Heart right ventricle (tissue), 16 donors: Measurements from ENCODE around the gene RGS18. TPM values are rescaled to one million over a fixed set of nuclear protein-coding genes. Genes with fewer than 3 reads are reported as not detected.
A peak's percentile ranks its signal among the peaks of the same experiment; 100 is the strongest.

ENCODE experiments used
- ATAC-seq, 8 donors: fragments of 200-7000 bp; cut with Tn5 transposase; one replicate each; pipeline ENCODE4 v1.9.1; 2020; ENCODE audit warnings: mild to moderate bottlenecking in 8 of 8, moderate library complexity in 8 of 8, moderate number of reproducible peaks in 1 of 8
- DNase-seq, 2 donors: peaks; one replicate each; pipeline ENCODE4 v3.0.0-alpha.2; 2020
- H3K27ac ChIP-seq, 10 donors: fragments of 200-600 bp; sonication (generic) in 2 of 10; one replicate each; pipeline versions ENCODE4 v1.5.0 to v1.8.0; 2020 to 2022; ENCODE audit warnings: mild to moderate bottlenecking in 3 of 10
- H3K27me3 ChIP-seq, 7 donors: fragments of 200-600 bp; one replicate each; pipeline ENCODE4 v1.8.0; 2021 to 2022; ENCODE audit warnings: mild to moderate bottlenecking in 2 of 7
- H3K36me3 ChIP-seq, 9 donors: fragments of 200-600 bp; sonication (generic) in 1 of 9; one replicate each; pipeline versions ENCODE4 v1.5.0 to v1.8.0; 2020 to 2022; ENCODE audit warnings: mild to moderate bottlenecking in 2 of 9
- H3K4me1 ChIP-seq, 9 donors: fragments of 200-600 bp; sonication (generic) in 1 of 9; one replicate each; pipeline versions ENCODE4 v1.5.0 to v1.8.0; 2020 to 2022; ENCODE audit warnings: mild to moderate bottlenecking in 4 of 9
- H3K4me3 ChIP-seq, 10 donors: fragments of 200-600 bp; sonication (generic) in 2 of 10; one replicate each; pipeline versions ENCODE4 v1.5.0 to v1.8.0; 2020 to 2022; ENCODE audit warnings: mild to moderate bottlenecking in 7 of 10, moderate library complexity in 2 of 10
- H3K9me3 ChIP-seq, 11 donors: fragments of 200-600 bp in 10 of 11; sonication (generic) in 2 of 11; one replicate each; pipeline versions ENCODE4 v1.5.0 to v1.8.0; 2013 to 2022; ENCODE audit warnings: mild to moderate bottlenecking in 2 of 11, control low read depth in 1 of 11, moderate library complexity in 1 of 11
- CTCF ChIP-seq, 9 donors: fragments of 200-600 bp; sonication (generic) in 2 of 9; IDR thresholded peaks; one replicate each; pipeline versions ENCODE4 v1.5.0 to v1.8.0; 2021 to 2022; ENCODE audit warnings: antibody characterized with exemption in 9 of 9, mild to moderate bottlenecking in 5 of 9, moderate library complexity in 1 of 9
- WGBS, 2 donors: extraction: QIAGEN DNeasy Blood & Tissue Kit; methylation state at CpG; one replicate each; pipeline ENCODE4 v1.1.7; 2013; ENCODE audit warnings: inconsistent platforms in 1 of 2; 5-methylcytosine and 5-hydroxymethylcytosine counted together
- intact Hi-C, 10 donors: fragments of 100-400 bp; cut with DNase I; formaldehyde crosslinking; loops; one replicate each; pipeline versions ENCODE4 v1.11.1 to v1.14.2; 2022
- polyA plus RNA-seq, 2 donors: library from polyadenylated mRNA; stranded (reverse); fragments of 200-250 nt; gene quantifications; one replicate each; pipeline ENCODE4 v1.2.3, GENCODE V29; 2013
- total RNA-seq, 10 donors: library from RNA; stranded (reverse); fragmentation: NEBNext Ultra II Directional in 3 of 10; extraction: Animal tissue kit (Norgen Biotek cat#: 25700) in 3 of 10; gene quantifications; one replicate each; pipeline versions ENCODE4 v1.2.1 to v1.2.4, GENCODE V29; 2021 to 2023
- donor health status: Arrhythmogenic right ventricular cardiomyopathy.
- donor health status: ischemic (EF 13 %, LVEDD 7.1; RV severe dilation, severe dysfunction).
- donor health status: healthy with polysubstance abuse.
- donor health status: DM: no; HTN: yes; CAD: no.
- donor health status: DM: no; HTN: no; CAD: no.
- donor health status: ischemic (EF 25% LVEDD 6.9; RV normal size, moderate dysfunction).
- donor health status: ischemic (EF 25% LVEDD 5.7; RV mildly dilated, moderate dysfunction).
- donor health status: healthy.
- donor health status: DM: yes; HTN: yes; CAD: no.
- donor health status: Ischemic cardiomyopathy.
- donor health status: ischemic (EF 35%, LVEDD 5.7; RV mildly dilated, moderate dysfunction).
- donor health status: nonischemic (EF 11% LVEDD 7.7; RV severe dilation, severe dysfunction).
- donor health status: DM: yes; HTN: yes; CAD: no.
- donor health status: PGD.
- donor health status: ischemic (EF 29% LVEDD 5.4; RV normal size, mild dysfunction).
- donor health status: nonischemic (EF 23%, LVEDD 6.1; RV moderate dilation, normal function).

RGS18 gene
- total and polyA plus RNA-seq, 12 donors = 0.34 to 3.6 (median 0.65) TPM

- intact Hi-C loops = no loop called here
- H3K27ac ChIP-seq = no peak overlapping the region
- no peaks in the 10 kb centered on the region for H3K36me3 ChIP-seq
- no peak for TF ChIP-seq CTCF (IDR thresholded peaks at IDR 0.05)
- DNase-seq (no peak), ATAC-seq (no peak)
- H3K4me1 ChIP-seq = peaks cover 0 to 40% (median 0%) of the 10 kb centered on the region in 9 donors
- H3K4me3 ChIP-seq = no peak overlapping the region
- peaks cover 0 to 19% (median under 1%) of the 10 kb centered on the region in 11 donors for H3K9me3 ChIP-seq
- WGBS, 2 donors = 74 to 81% methylated on average over 4 of the region's 4 CpGs
- no peaks in the 10 kb centered on the region for H3K27me3 ChIP-seq
These were observed 10.7 kb downstream of the RGS18 start for GRCh38 chr1:192168964-192169363.

GRCh38 chr1:192170196-192170984 lies 12.1 kb downstream of the RGS18 start:
- no peak for TF ChIP-seq CTCF (IDR thresholded peaks at IDR 0.05)
- 34 to 46% methylated on average over 6 of the region's 6 CpGs for WGBS, 2 donors

GRCh38 chr1:192171123-192171522 lies 12.9 kb downstream of the RGS18 start:
- H3K4me1 ChIP-seq = peaks cover 0 to 42% (median 0%) of the 10 kb centered on the region in 9 donors
- 76 to 82% methylated on average over 3 of the region's 3 CpGs for WGBS, 2 donors
- ATAC-seq (no peak), DNase-seq (no peak)
- H3K36me3 ChIP-seq = no peaks in the 10 kb centered on the region
- peak overlapping the region in 1 of 10 donors; percentile 42 for H3K27ac ChIP-seq
- H3K27me3 ChIP-seq = no peaks in the 10 kb centered on the region
- no peak overlapping the region for H3K4me3 ChIP-seq
- peaks cover 0 to 4% (median 0%) of the 10 kb centered on the region in 11 donors for H3K9me3 ChIP-seq
- no peak for TF ChIP-seq CTCF (IDR thresholded peaks at IDR 0.05)
- intact Hi-C loops = no loop called here

More at GRCh38 chr1:192170196-192170984, 12.1 kb downstream of the RGS18 start:
- intact Hi-C loops = no loop called here
- ATAC-seq = no peak
- peaks cover 0 to 42% (median 0%) of the 10 kb centered on the region in 9 donors for H3K4me1 ChIP-seq
- H3K27me3 ChIP-seq = no peaks in the 10 kb centered on the region
- peak overlapping the region in 1 of 10 donors; percentile 42 for H3K27ac ChIP-seq
- no peak overlapping the region for H3K4me3 ChIP-seq
- H3K36me3 ChIP-seq = no peaks in the 10 kb centered on the region
- no peak for DNase-seq
- peaks cover 0 to 6% (median 0%) of the 10 kb centered on the region in 11 donors for H3K9me3 ChIP-seq

GRCh38 chr1:192175971-192176370 lies 17.7 kb downstream of the RGS18 start:
- DNase-seq = no peak
- no peak for TF ChIP-seq CTCF (IDR thresholded peaks at IDR 0.05)
- Histone ChIP-seq H3K27me3 (no peaks in the 10 kb centered on the region), H3K36me3 (no peaks in the 10 kb centered on the region), H3K27ac (no peak overlapping the region), H3K4me1 (peaks cover 0 to 21% (median 0%) of the 10 kb centered on the region in 9 donors), H3K4me3 (no peak overlapping the region), H3K9me3 (peaks cover 0 to 4% (median 0%) of the 10 kb centered on the region in 11 donors)
- intact Hi-C loops = no loop called here
- no peak for ATAC-seq
- 82 to 84% methylated on average over 2 of the region's 2 CpGs for WGBS, 2 donors
